ENCODE measurements around the gene STX16.

The STX16 gene

GRCh38 chr20:58675641-58676040, 24.6 kb downstream of the STX16 start:
- no peak for DNase-seq (ENCODE audit: low read depth, low spot score)

DNA sequence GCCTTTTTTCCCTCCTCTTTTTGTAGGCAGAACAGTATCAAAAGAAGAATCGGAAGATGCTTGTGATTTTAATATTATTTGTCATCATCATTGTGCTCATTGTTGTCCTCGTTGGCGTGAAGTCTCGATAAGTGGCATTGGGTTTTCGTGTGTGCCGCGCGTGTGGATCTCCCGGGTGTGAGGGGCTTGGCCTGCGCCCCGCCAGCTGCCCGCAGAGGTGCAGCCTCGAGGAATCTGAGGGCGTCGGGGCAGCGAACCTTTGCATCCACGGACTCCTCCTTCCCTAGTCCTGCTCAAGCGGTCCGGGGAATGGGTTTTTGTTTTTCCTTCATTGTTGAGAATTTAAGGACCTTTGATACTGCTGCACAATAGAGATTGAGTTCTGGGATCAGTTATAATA, 25.1 kb downstream of the STX16 start:
- DNase-seq (ENCODE audit: low read depth, low spot score): no peak

- no peak for DNase-seq (ENCODE audit: low read depth, low spot score)
Measured at GRCh38 chr20:58677079-58677604, 26.1 kb downstream of the STX16 start.

DNA sequence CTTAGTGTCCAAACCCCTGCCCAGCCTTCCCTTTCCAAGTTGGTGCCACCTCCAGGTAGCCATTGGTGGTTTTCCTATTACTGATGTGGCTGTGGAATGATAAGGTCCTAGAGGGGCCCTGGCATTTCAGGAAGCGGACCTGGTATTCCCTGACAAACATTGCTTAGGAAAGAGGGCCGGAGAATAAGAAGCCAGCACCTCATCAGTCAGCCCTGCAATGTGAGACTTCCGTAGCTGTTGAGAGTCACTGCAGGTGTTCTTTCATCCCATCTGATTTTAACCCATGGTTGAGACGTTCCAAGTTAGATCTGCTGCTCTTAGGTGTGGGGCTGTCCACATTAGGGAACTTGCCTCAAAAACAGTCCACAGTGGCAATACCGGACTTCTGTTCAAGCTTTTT, 26.7 kb downstream of the STX16 start:
- DNase-seq (ENCODE audit: low read depth, low spot score): no peak

- no peak for DNase-seq (ENCODE audit: low read depth, low spot score)
Measured at GRCh38 chr20:58678806-58679205, 27.7 kb downstream of the STX16 start.

GRCh38 chr20:58682656-58683531, 31.8 kb downstream of the STX16 start:
- DNase-seq (ENCODE audit: low read depth, low spot score): no peak

DNA sequence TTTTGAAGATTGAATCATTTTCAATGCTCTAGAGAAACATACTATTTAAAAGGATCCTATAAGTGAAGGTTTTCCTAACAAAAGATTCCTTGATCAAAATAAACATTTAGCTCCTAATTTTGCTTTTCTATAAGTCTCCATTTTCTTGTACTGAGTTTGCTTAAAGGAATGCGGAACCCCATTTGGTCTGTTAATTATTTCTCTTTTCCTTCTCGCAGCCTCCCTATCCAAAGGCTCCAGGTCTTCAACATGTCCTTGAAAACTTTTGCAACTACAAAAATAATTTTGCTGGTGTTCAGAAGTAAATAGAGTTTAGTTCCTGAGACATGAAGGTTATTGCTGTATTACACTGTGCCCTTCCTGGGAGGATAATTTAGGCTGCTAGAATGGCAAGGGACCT, 33.2 kb downstream of the STX16 start:
- no peak for DNase-seq (ENCODE audit: low read depth, low spot score)

GRCh38 chr20:58685988-58686387, 34.9 kb downstream of the STX16 start:
- DNase-seq (ENCODE audit: low read depth, low spot score): no peak

- no peak for DNase-seq (ENCODE audit: low read depth, low spot score)
Measured at GRCh38 chr20:58688414-58688813, 37.3 kb downstream of the STX16 start.

DNA sequence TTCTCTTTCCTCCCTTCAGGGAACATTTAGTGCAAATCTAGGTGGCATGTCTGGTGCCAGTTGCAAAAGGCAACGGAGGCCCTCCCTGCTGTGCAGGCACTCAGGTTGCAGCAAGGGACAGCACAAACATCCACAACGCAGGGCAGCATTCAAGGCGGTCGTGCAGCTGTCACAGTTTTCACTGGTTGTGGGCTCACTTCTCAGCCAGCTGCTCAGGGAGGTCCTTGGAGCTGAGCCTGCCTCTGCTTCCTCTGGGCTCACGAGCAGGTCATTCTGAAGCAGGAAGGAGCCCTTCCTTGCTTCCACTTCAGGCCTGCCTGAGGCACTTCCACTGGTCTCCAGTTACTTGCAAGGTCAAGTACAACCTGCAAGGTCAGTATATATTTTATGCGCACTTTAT, 37.8 kb downstream of the STX16 start:
- DNase-seq (ENCODE audit: low read depth, low spot score): no peak

- no peak for DNase-seq (ENCODE audit: low read depth, low spot score)
Measured at GRCh38 chr20:58690396-58691135, 39.5 kb downstream of the STX16 start.

- no peak for DNase-seq (ENCODE audit: low read depth, low spot score)
Measured at GRCh38 chr20:58691773-58692578, 40.9 kb downstream of the STX16 start.

DNA sequence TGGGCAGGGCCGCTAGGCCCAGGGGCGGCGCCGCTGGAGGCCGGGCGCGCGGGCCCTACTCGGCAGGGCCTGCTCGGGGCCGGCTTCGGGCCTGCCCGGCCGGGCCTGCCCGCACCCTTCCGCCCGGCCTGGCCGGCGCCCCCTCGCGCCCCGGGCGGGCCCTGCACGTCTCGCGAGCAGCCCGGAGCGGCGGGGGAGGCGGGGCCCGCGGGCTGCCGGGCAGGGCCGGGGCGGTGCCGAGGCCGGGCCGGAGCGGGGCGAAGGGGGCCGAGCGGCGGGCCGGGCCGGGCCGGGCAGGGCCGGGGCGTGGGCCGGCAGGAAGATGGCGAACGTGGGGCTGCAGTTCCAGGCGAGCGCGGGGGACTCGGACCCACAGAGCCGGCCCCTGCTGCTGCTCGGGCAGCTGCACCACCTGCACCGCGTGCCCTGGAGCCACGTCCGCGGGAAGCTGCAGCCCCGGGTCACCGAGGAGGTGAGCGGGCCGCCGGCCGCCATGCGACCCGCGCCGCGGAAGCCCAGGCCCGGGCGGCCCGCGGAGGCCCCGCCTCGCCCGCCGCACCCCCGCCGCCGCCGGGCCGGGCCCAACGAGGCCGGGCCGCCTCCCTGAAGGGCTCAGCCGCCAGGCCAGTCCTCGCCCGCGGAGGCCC, 41.6 kb downstream of the STX16 start, which contains the start of gene NPEPL1:
Gene NPEPL1, plus strand, starts transcription at position 222 of the 647 bp plus-strand sequence. Its CDS starts 101 bp downstream, at position 323.
- DNase-seq (ENCODE audit: low read depth, low spot score): no peak

- DNase-seq (ENCODE audit: low read depth, low spot score): no peak
Measured at GRCh38 chr20:58693226-58694006, 42.3 kb downstream of the STX16 start.

DNA sequence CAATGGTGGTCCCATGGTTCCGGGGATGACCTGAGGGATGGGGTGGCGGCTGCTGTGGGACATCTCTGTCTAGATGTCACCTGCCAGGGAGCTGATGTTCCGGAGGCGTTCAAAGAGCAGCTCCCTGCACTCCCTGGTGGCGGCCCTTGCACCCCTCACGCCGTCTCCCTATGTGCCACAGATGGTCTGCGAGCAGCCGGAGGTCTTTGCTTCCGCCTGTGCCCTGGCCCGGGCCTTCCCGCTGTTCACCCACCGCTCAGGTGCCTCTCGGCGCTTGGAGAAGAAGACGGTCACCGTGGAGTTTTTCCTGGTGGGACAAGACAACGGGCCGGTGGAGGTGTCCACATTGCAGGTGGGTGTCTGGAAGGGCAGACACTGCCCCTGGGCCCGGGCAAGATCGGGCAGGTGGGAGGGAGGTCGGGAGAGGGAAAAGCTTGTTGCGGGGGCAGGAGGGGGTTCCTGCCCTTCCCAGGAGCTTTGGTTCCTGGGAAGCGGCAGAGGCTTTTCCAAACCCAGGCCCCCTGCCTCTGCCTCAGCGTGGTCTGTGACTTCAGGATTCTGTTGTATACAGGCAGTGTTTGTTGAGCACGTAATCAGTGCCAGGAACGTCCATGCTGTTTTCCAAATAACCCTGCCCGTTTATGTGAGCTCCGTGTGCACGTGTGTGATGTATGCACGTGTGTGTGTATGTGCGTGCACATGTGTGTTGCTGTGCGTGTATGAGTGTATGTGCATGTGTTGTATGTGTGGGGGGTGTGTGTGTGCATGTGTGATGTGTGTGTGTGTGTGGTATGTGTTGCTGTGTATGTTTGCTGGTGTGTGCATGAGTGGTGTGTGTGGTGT, 43.4 kb downstream of the STX16 start:
- DNase-seq (ENCODE audit: low read depth, low spot score): no peak

DNA sequence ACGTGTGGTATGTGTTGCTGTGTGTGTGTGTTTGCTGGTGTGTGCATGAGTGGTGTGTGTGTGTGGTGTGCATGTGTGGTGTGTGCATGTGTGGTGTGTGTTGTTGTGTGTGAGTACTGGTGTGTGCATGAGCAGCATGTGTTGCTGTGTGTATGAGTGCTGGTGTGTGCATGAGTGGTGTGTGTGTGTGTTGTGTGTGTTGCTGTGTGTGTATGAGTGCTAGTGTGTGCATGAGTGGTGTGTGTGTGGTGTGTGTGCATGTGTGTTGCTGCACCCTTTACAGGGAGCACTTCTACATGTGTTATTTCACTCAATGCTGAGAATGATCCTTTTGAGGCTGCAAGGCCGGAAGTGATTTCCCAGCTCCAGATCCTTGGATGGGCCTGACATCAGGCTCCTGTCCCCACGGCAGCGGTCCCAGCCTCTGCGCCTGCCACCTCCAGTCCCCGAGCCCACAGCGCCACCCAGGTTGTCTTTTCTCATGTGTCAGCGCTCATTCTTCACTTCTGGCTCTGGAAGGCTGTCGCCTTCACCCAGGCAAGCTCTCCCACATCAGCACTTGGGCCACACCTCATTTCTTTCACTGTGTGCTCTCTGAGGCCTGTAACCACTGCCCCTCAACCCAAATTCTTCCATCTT, 44.1 kb downstream of the STX16 start:
- no peak for DNase-seq (ENCODE audit: low read depth, low spot score)

GRCh38 chr20:58695895-58696375, 44.9 kb downstream of the STX16 start:
- no peak for DNase-seq (ENCODE audit: low read depth, low spot score)

- no peak for DNase-seq (ENCODE audit: low read depth, low spot score)
Measured at GRCh38 chr20:58696411-58696961, 45.4 kb downstream of the STX16 start.
